ENCODE results near the gene ISLR2. TPM values are rescaled to one million over a fixed set of nuclear protein-coding genes. Genes with fewer than 3 reads are reported as not detected.

ISLR2 gene
- total and polyA plus RNA-seq, 4 donors, result 0.03 TPM; not detected in 3

- Histone ChIP-seq H3K9ac (ENCODE audit: low read depth in 1 of 2, low read length in 2 of 2) (no peak overlapping the region), H3K4me3 (ENCODE audit: low read depth in 1 of 3, low read length in 3 of 3) (no peak overlapping the region), H3K27ac (ENCODE audit: low read depth in 1 of 2, low read length in 2 of 2) (no peak overlapping the region), H3K36me3 (ENCODE audit: control insufficient read depth in 4 of 4, insufficient read depth in 3 of 4, low read depth in 1 of 4, low read length in 3 of 4) (no peaks in the 10 kb centered on the region), H3K27me3 (ENCODE audit: control insufficient read depth in 4 of 4, insufficient read depth in 4 of 4, low read length in 3 of 4) (no peaks in the 10 kb centered on the region), H3K9me3 (ENCODE audit: control insufficient read depth in 4 of 4, low read length in 3 of 4) (no peaks in the 10 kb centered on the region), H3K4me1 (ENCODE audit: control insufficient read depth in 4 of 4, insufficient read depth in 4 of 4, low read length in 3 of 4) (no peaks in the 10 kb centered on the region)
- no peak for DNase-seq (ENCODE audit: low spot score)
- TF ChIP-seq FOXA1 (IDR thresholded peaks at IDR 0.05), result no peak
- TF ChIP-seq CTCF (IDR thresholded peaks at IDR 0.05; ENCODE audit: low read depth, low read length, missing input control), result no peak
- no peak for TF ChIP-seq ZBTB33 (IDR thresholded peaks at IDR 0.05)
- no peak for TF ChIP-seq EGR1 (IDR thresholded peaks at IDR 0.05; ENCODE audit: low read depth in 2 of 2)
- no peak for TF ChIP-seq NR2F2 (IDR thresholded peaks at IDR 0.05)
- no peak for TF ChIP-seq GABPA (IDR thresholded peaks at IDR 0.05 in 1 of 2, conservative IDR thresholded peaks at IDR 0.05 in 1 of 2)
- TF ChIP-seq RXRA (IDR thresholded peaks at IDR 0.05), result no peak
- no peak for TF ChIP-seq MAX (IDR thresholded peaks at IDR 0.05)
- WGBS, result 81% methylated on average over 6 of the region's 6 CpGs
Observed at GRCh38 chr15:74120426-74120825, 10.0 kb upstream of the ISLR2 start.

GRCh38 chr15:74121039-74121438 is 9.3 kb upstream of the ISLR2 start:
- DNase-seq (ENCODE audit: low spot score), result no peak
- H3K27ac ChIP-seq (ENCODE audit: low read depth in 1 of 2, low read length in 2 of 2), result no peak overlapping the region
- H3K27me3 ChIP-seq (ENCODE audit: control insufficient read depth in 4 of 4, insufficient read depth in 4 of 4, low read length in 3 of 4), result no peaks in the 10 kb centered on the region
- H3K4me1 ChIP-seq (ENCODE audit: control insufficient read depth in 4 of 4, insufficient read depth in 4 of 4, low read length in 3 of 4), result no peaks in the 10 kb centered on the region
- TF ChIP-seq RAD21 (IDR thresholded peaks at IDR 0.05), result no peak
- TF ChIP-seq NR2F2 (IDR thresholded peaks at IDR 0.05), result no peak
- TF ChIP-seq TAF1 (conservative IDR thresholded peaks at IDR 0.05), result no peak
- no peak for TF ChIP-seq RXRA (IDR thresholded peaks at IDR 0.05)
- no peak for TF ChIP-seq REST (IDR thresholded peaks at IDR 0.05)
- no peak for TF ChIP-seq ATF3 (IDR thresholded peaks at IDR 0.05)
- TF ChIP-seq JUND (IDR thresholded peaks at IDR 0.05), result no peak
- TF ChIP-seq FOXA1 (IDR thresholded peaks at IDR 0.05), result no peak
- no peak for TF ChIP-seq FOXA2 (IDR thresholded peaks at IDR 0.05)
- TF ChIP-seq HNF4A (conservative IDR thresholded peaks at IDR 0.05), result no peak
- TF ChIP-seq SP1 (IDR thresholded peaks at IDR 0.05), result no peak
- TF ChIP-seq EGR1 (IDR thresholded peaks at IDR 0.05; ENCODE audit: low read depth in 2 of 2), result no peak
- TF ChIP-seq ZBTB33 (IDR thresholded peaks at IDR 0.05), result no peak
- no peak for TF ChIP-seq CTCF (IDR thresholded peaks at IDR 0.05; ENCODE audit: low read depth, low read length, missing input control)
- no peak for TF ChIP-seq MAX (IDR thresholded peaks at IDR 0.05)
- no peaks in the 10 kb centered on the region for H3K9me3 ChIP-seq (ENCODE audit: control insufficient read depth in 4 of 4, low read length in 3 of 4)
- no peaks in the 10 kb centered on the region for H3K36me3 ChIP-seq (ENCODE audit: control insufficient read depth in 4 of 4, insufficient read depth in 3 of 4, low read depth in 1 of 4, low read length in 3 of 4)
- H3K9ac ChIP-seq (ENCODE audit: low read depth in 1 of 2, low read length in 2 of 2), result no peak overlapping the region
- H3K4me3 ChIP-seq (ENCODE audit: low read depth in 1 of 3, low read length in 3 of 3), result no peak overlapping the region
- WGBS, result 40% methylated on average over 4 of the region's 4 CpGs
